Measurements from ENCODE around the gene BROX.

- TF ChIP-seq EZH2 (IDR thresholded peaks at IDR 0.05; ENCODE audit: low read depth) = no peak
- no peak for TF ChIP-seq CTCF (conservative IDR thresholded peaks at IDR 0.05)
Observed at GRCh38 chr1:222749927-222750326, 37.6 kb downstream of the BROX start.
